OCI-LY7 (cell line): Measurements from ENCODE around the gene CDH3. TPM values are rescaled to one million over a fixed set of nuclear protein-coding genes. Genes with fewer than 3 reads are reported as not detected.

Experiments used
- BruUV-seq: library from RNA; stranded (reverse); fragments of 400-500 nt; replicated peaks from 2 replicates; lab custom pipeline; 2021; lab: Mats Ljungman, UMichigan
- CTCF ChIA-PET: fragments of 300-600 bp; sonication (Branson Sonifier 250); formaldehyde crosslinking; loops from one replicate; lab custom pipeline; 2022; ENCODE audit warnings: antibody characterized with exemption; ENCODE audit not compliant: unreplicated experiment; lab: Charles Lee
- POLR2A ChIA-PET: fragments of 300-600 bp; sonication (Branson Sonifier 250); formaldehyde crosslinking; loops from one replicate; lab custom pipeline; 2022; ENCODE audit warnings: antibody characterized with exemption; lab: Charles Lee
- DNase-seq: peaks from one replicate; pipeline ENCODE4 v3.0.0-alpha.2; 2015; ENCODE audit warnings: low spot score
- H2AFZ ChIP-seq: fragments of 200-600 bp; sonication (generic), shearing (Covaris generic); 2 replicates; pipeline ENCODE4 v1.6.1; 2014; ENCODE audit warnings: mild to moderate bottlenecking, antibody characterized with exemption, low read length, moderate library complexity
- H3K27ac ChIP-seq: fragments of 200-600 bp; sonication (generic); 2 replicates; pipeline ENCODE4 v1.5.1; 2014; ENCODE audit warnings: mixed run types, low read depth, mild to moderate bottlenecking, moderate library complexity, low read length, inconsistent platforms; ENCODE audit not compliant: poor library complexity, severe bottlenecking
- H3K36me3 ChIP-seq: fragments of 200-600 bp; sonication (generic); 2 replicates; pipeline ENCODE4 v1.6.1; 2014; ENCODE audit warnings: mild to moderate bottlenecking, antibody characterized with exemption, low read length, moderate library complexity, mixed read lengths; ENCODE audit not compliant: insufficient read depth
- H3K4me1 ChIP-seq: fragments of 200-600 bp; sonication (generic); 2 replicates; pipeline ENCODE4 v1.5.1; 2014; ENCODE audit warnings: mild to moderate bottlenecking, low read length; ENCODE audit not compliant: insufficient read depth, poor library complexity, severe bottlenecking
- H3K4me2 ChIP-seq: fragments of 200-600 bp; sonication (generic); 2 replicates; pipeline ENCODE4 v1.6.1; 2014; ENCODE audit warnings: mild to moderate bottlenecking, low read length
- H3K4me3 ChIP-seq: fragments of 200-600 bp; sonication (generic); 2 replicates; pipeline ENCODE4 v1.5.1; 2014; ENCODE audit warnings: mild to moderate bottlenecking, low read depth, low read length; ENCODE audit not compliant: poor library complexity, severe bottlenecking
- H3K79me2 ChIP-seq: fragments of 200-600 bp; sonication (generic); 2 replicates; pipeline ENCODE4 v1.6.1; 2016; ENCODE audit warnings: low read depth, mild to moderate bottlenecking, low read length, moderate library complexity, mixed read lengths; ENCODE audit not compliant: insufficient read depth
- H3K9me2 ChIP-seq: fragments of 200-600 bp; sonication (generic); 2 replicates; pipeline ENCODE4 v1.6.1; 2016; ENCODE audit warnings: mild to moderate bottlenecking, low read length, mixed read lengths; ENCODE audit not compliant: insufficient read depth
- H3K9me3 ChIP-seq: fragments of 200-600 bp; sonication (generic); 2 replicates; pipeline ENCODE4 v1.6.1; 2014; ENCODE audit warnings: mild to moderate bottlenecking, mixed run types, low read length, mixed read lengths
- H4K20me1 ChIP-seq: fragments of 200-600 bp; sonication (generic); 2 replicates; pipeline ENCODE4 v1.6.1; 2014; ENCODE audit warnings: mild to moderate bottlenecking, antibody characterized with exemption, low read length, moderate library complexity, mixed read lengths; ENCODE audit not compliant: insufficient read depth
- CTCF ChIP-seq: fragments of 200-600 bp; sonication (generic); conservative IDR thresholded peaks from 2 replicates; pipeline ENCODE4 v1.5.1; 2014; ENCODE audit warnings: mild to moderate bottlenecking, antibody characterized with exemption, low read length, moderate library complexity, mixed read lengths
- EZH2phosphoT487 ChIP-seq: fragments of 200-600 bp; sonication (generic); IDR thresholded peaks from 2 replicates; pipeline ENCODE4 v1.6.1; 2018; ENCODE audit warnings: low read depth, borderline replicate concordance, mild to moderate bottlenecking, mixed run types, antibody characterized with exemption, low read length, moderate library complexity, mixed read lengths
- intact Hi-C: fragments of 100-400 bp; cut with micrococcal nuclease; formaldehyde crosslinking; loops from one replicate; pipeline ENCODE4 v1.10.0; 2022; ENCODE audit not compliant: unreplicated experiment
- total RNA-seq, 2 experiments: library from RNA; depleted of rRNA in 1 of 2; stranded (reverse); fragments of >200 nt in 1 of 2; shearing (Covaris generic) in 1 of 2; gene quantifications; 2 replicates each; pipeline ENCODE4 v1.2.3, GENCODE V29; 2014 to 2022

Gene CDH3
- total RNA-seq, 2 experiments from 2014 or later, result 0.06 to 0.46 TPM

- no peak for TF ChIP-seq EZH2phosphoT487
- TF ChIP-seq CTCF, result no peak
- no peak overlapping the region for H2AFZ ChIP-seq
- no TSS peak for BruUV-seq
- no peaks in the 10 kb centered on the region for H4K20me1 ChIP-seq
- H3K9me2 ChIP-seq, result no peaks in the 10 kb centered on the region
- no peaks in the 10 kb centered on the region for H3K36me3 ChIP-seq
- intact Hi-C loops, result no loop called here
- H3K4me1 ChIP-seq, result no peaks in the 10 kb centered on the region
- ChIA-PET CTCF (no interaction called here), POLR2A (no interaction called here)
- no peaks in the 10 kb centered on the region for H3K79me2 ChIP-seq
- H3K9me3 ChIP-seq, result no peaks in the 10 kb centered on the region
- no peak overlapping the region for H3K27ac ChIP-seq
- no peak overlapping the region for H3K4me3 ChIP-seq
- H3K4me2 ChIP-seq, result no peak overlapping the region
- DNase-seq, result no peak
Measured at GRCh38 chr16:68662035-68662434, 16.9 kb downstream of the CDH3 start.

DNA sequence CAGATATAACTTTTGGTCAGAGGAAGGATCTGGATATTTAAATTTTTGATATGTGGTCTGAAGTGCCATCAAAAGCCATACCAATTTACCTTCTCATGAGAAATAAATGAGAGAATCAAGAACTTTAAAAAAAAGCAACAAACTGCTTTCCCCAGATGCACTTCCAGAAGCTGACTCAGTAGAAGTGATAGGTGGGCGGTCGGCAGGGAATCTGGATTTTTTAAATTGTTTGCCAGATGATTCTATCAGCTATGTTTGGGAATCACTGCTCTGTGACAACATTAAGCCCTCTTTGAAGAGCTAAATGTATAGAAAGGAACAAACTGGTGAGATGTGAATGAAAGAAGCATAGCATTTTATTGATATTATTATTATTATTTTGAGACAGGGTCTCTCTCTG is 19.2 kb downstream of the CDH3 start:
- no peaks in the 10 kb centered on the region for H4K20me1 ChIP-seq
- CTCF ChIA-PET, result no interaction called here
- H3K9me2 ChIP-seq, result no peaks in the 10 kb centered on the region
- TF ChIP-seq CTCF (no peak), EZH2phosphoT487 (no peak)
- no peak overlapping the region for H3K4me3 ChIP-seq
- H3K4me2 ChIP-seq, result no peak overlapping the region
- no peaks in the 10 kb centered on the region for H3K79me2 ChIP-seq
- no TSS peak for BruUV-seq
- no peaks in the 10 kb centered on the region for H3K36me3 ChIP-seq
- H2AFZ ChIP-seq, result no peak overlapping the region
- no peak overlapping the region for H3K27ac ChIP-seq
- DNase-seq, result no peak
- POLR2A ChIA-PET, result no interaction called here
- no peaks in the 10 kb centered on the region for H3K4me1 ChIP-seq
- H3K9me3 ChIP-seq, result no peaks in the 10 kb centered on the region
- intact Hi-C loops, result no loop called here

- ChIA-PET POLR2A (no interaction called here), CTCF (no interaction called here)
- no peak overlapping the region for H3K27ac ChIP-seq
- H3K4me3 ChIP-seq, result no peak overlapping the region
- no peak for DNase-seq
- H3K79me2 ChIP-seq, result no peaks in the 10 kb centered on the region
- no peak overlapping the region for H2AFZ ChIP-seq
- TF ChIP-seq CTCF, result no peak
- no peak for TF ChIP-seq EZH2phosphoT487
- H3K9me3 ChIP-seq, result no peaks in the 10 kb centered on the region
- no peaks in the 10 kb centered on the region for H3K36me3 ChIP-seq
- intact Hi-C loops, result no loop called here
- no peaks in the 10 kb centered on the region for H3K4me1 ChIP-seq
- H4K20me1 ChIP-seq, result no peaks in the 10 kb centered on the region
- no TSS peak for BruUV-seq
- H3K9me2 ChIP-seq, result no peaks in the 10 kb centered on the region
- no peak overlapping the region for H3K4me2 ChIP-seq
Measured at GRCh38 chr16:68665501-68665900, 20.4 kb downstream of the CDH3 start.
